Measurements from ENCODE around the gene WDR41.

- no peak for TF ChIP-seq CTCF (conservative IDR thresholded peaks at IDR 0.05; ENCODE audit: low read depth, low read length)
- TF ChIP-seq POLR2A (IDR thresholded peaks at IDR 0.05; ENCODE audit: low read depth, low read length) = no peak
- no peak for TF ChIP-seq RFX5 (IDR thresholded peaks at IDR 0.05; ENCODE audit: low read depth, low read length)
- TF ChIP-seq, protein P1, sequence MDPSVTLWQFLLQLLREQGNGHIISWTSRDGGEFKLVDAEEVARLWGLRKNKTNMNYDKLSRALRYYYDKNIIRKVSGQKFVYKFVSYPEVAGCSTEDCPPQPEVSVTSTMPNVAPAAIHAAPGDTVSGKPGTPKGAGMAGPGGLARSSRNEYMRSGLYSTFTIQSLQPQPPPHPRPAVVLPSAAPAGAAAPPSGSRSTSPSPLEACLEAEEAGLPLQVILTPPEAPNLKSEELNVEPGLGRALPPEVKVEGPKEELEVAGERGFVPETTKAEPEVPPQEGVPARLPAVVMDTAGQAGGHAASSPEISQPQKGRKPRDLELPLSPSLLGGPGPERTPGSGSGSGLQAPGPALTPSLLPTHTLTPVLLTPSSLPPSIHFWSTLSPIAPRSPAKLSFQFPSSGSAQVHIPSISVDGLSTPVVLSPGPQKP (IDR thresholded peaks at IDR 0.05; ENCODE audit: borderline replicate concordance, low read depth, low read length) = no peak
- TF ChIP-seq MAZ (IDR thresholded peaks at IDR 0.05; ENCODE audit: borderline replicate concordance, low read depth, low read length) = no peak
- no peak for TF ChIP-seq RAD21 (IDR thresholded peaks at IDR 0.05; ENCODE audit: low read length)
- TF ChIP-seq BHLHE40 (IDR thresholded peaks at IDR 0.05; ENCODE audit: low read depth, low read length) = no peak
Measured at GRCh38 chr5:77389746-77390145, 102.4 kb downstream of the WDR41 start.

Data from IMR-90 (cell line).